ENCODE results near the gene C1orf115.
"Not testable (repeated sequence)": the region's sequence is repeated elsewhere in the genome, so short reads cannot be mapped to it uniquely, and the experiment has no call there.

Gene C1orf115

DNA sequence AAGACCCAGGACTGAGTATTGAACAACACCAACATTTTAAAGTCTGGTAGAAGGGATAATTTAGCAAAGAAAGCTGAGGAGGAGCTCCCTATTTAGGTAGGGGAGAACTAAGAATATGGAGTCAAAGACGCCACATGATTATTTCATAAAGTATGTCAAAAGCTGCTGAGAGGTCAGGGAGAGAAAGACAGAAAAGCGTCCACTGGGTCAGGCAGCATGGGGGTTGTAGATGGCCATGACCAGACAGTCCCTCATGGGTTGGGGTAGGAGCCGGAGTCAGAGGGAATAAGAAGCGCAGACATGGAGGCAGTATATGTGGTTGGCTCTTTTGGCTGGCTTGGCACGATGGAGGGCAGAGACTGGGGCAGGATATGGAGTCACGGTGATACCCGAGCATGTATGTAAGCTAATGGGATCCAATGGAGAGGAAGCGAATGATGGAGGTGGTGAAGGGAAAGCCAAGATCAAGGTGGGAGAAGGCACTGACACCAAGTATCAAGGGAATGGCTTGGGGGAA lies 4.8 kb downstream of the C1orf115 start:
- DNase-seq (ENCODE audit: low read depth in 2 of 2), result no peak

DNA sequence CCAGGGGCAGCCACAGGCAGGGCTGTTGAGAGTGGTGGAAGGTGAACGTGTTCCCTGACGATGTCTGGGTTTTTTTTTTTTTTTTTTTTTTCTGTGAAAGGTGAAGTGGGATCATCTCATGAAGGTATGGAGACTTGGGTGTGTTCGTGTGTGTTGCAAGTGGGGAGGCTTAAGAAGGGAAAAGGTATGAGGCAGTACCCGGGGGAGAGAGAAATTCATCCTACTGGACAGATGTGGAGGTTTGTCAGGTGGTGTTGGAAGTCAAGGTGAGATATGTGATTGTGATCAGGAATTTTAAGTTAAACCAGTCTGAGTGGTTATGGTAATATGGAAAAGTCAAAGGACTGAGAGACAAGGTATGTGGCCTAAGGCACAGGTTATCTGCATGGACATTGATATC lies 5.3 kb downstream of the C1orf115 start:
- DNase-seq (ENCODE audit: low read depth in 2 of 2), result no peak

DNA sequence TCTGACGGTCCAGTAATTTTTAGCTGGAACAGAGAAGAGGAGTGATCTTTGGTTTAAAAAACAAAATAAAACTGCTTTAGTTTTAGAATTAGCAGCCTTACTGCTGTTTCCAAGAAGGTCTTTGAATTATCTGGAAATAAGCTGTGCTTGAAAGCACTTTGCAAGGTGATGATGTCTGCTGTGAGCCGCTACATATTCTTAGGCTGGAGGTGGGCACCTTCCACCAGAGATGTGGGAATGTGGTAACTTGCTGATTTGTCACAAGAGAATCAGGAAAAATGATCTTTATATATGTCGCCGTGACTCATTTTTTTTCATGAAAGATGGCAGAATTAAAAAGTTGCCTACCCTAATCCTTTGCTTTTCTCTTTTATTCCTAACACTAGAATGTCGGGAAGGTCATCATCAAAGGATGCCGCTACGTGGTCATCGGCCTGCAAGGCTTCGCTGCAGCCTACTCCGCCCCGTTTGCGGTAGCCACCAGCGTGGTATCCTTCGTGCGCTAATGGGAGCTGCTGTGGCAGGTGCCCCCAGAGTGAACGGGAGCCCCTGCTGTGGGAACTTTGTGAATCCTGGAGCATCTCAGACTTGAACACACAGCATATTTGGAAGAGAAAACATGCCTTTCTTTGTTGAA lies 6.2 kb downstream of the C1orf115 start:
- no peak for DNase-seq (ENCODE audit: low read depth in 2 of 2)

DNA sequence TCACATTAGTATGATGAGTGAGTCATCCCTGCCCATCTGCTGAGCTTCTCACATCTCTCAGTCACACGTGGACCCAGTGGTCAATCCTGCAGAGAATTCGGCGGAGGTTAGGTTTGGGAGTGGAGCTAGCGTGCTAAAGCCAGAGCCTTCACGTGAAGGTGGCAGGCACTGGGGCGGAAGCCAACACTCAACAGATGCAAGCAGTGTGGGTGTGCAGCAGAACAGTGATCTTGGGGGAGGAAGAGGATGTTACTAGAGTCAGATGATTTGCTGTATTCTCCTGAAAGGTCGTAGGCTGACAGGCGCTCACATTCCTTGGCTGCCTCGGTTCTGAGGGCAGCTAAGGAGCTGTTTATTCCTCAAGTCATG lies 6.7 kb downstream of the C1orf115 start:
- DNase-seq (ENCODE audit: low read depth in 2 of 2), result no peak

DNA sequence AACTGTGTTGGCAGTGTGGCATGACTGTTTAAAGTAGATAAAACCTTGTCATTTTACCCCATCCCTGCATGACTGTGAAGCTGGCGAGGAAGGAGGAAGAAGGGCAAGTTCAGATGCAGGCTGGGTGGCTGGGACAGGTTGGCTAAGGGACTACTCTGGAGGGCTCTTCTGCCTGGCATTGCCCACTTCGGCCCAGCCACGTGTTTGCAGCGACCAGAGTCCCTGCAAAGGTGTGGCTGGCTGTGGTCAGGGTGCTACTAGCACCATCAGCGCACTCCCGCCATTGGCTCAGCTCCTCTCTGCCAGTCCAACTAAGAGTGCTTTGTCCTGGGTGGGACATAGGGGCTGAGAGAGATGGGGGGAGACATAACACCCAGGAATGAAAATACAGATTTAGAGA lies 7.2 kb downstream of the C1orf115 start:
- DNase-seq (ENCODE audit: low read depth in 2 of 2), result no peak

DNA sequence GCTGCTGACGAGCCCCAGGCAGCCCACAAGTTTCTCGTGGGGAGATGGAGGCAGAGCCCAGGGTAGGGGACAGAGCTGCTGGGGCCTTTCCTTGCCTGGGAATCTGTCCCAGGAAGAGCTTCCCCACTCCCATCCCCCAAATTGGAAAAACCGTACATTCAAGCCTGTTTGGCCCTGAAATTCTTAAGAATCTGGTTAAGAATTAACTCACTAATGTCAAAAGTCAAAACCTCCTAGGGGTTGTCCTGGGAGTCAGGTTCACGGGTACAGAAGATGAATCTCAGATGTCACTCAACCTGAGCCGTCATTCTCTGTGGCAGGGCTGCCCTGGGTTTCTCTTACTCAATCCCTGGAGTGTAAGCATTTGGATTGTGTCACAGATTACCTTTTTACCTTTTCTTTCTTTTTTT lies 8.4 kb downstream of the C1orf115 start:
- no peak for DNase-seq (ENCODE audit: low read depth in 2 of 2)

DNA sequence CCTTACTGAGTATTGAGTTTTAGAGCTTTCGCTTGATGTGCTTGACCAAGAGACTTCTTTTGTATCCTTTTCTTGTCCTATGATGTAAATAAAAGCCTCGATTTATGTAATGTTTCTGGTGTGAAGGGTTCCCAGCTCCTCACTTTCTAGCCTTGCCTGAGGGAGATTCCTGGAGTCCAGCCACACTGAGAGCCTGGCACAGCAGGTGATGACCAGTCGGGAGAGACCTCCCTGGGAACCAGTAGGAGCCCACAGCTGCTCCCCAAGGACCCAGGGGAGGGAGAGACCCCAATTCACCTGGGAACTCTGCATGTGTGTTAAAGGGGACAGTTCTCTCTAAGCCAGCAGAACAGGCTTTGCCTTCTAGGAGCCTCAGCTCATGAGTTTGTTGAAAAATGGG lies 8.9 kb downstream of the C1orf115 start:
- DNase-seq (ENCODE audit: low read depth in 2 of 2), result no peak

DNA sequence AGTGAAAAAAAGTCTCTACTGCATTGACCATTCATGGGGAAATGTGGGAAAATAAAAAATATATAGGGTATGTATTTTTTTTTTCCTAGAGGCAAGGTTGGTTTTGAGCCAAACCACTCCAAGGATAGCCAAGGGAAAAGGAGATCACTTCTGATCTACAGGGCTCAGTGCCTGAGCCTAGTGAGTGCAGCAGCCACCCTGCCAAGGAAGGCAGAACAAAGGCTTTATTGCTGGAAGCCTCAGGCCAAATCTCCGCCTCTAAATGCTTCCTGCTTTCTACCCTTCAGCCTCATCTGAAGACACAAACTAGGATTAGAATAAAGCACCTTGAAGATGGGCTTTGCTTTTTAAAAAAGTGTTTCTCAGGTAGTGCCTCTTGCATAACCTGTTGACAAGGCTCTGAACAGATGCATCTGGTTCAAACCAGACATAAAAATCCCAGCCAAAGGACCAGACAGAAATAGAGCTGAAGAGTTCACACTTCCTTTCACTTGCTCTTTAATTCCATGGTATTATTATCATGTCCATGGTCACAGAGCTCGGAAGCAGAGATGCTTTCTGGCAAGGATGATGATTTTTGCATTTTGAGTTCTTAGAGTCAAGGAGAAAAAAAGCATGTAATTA lies 10.5 kb downstream of the C1orf115 start:
- DNase-seq (ENCODE audit: low read depth in 2 of 2), result no peak

DNA sequence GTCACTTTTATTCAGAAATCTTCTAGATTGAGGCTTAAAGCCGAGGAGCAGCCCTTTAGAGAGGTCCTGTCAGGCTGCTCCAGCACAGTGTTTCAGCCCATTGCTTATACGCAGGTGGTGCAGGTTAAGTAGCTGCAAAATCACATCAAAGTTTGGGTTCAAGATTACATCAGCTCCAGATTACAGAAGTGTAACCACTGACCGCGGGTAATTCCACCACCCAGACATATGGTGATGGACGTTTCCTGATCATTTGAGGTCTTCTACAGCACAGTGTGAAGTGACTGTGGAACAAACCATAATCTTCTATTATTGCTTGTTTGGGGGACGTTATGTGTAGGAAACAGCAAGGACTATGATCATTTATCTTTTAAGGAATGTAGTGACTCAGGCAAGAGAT lies 11.8 kb downstream of the C1orf115 start:
- no peak for DNase-seq (ENCODE audit: low read depth in 2 of 2)

DNA sequence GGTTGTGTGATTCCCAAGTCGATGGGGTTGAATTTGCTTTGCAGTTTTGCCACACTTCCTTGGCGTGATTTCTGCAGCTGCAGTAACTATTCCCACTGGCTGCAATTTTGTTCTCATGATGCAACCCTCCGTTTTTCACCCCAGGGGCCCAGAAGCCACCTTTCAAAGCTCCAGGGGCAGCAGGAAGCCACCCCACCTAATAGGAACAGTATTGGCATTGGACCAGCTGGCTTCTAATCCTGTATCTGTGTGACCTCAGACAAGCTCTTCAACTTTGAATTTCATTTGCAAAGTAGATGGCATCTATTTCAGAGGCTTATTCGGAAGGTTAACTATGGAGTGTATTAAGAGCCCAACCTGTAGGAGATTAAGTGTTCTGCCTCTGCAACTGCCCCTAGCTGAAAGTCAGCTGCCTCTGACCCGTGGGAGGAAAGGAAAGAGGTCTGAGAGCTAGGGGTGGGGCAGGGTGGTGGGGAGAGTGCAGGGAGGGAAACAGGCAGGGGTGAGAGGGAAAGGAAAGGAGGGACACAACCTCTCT lies 12.6 kb downstream of the C1orf115 start:
- DNase-seq (ENCODE audit: low read depth in 2 of 2), result no peak

DNA sequence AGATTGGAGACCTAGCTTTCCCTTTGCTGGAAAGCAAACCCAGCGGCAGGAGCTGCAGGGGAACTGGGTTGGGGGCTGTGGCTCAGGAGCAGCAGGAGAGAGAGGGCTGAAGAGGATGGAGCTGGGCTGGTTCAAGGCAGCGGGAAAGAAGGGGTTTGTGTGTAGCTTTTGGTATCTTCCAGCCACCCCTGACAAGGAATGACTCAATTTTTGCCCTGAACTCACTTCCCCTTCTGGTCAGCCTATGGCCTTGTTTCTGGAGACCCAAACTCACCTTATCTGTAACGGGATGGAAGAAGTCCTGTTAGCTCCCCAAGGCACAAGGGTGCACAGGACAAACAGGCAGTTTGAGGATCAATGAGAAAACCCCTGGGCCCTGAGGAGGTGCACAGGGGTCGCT lies 13.1 kb downstream of the C1orf115 start:
- no peak for DNase-seq (ENCODE audit: low read depth in 2 of 2)

DNA sequence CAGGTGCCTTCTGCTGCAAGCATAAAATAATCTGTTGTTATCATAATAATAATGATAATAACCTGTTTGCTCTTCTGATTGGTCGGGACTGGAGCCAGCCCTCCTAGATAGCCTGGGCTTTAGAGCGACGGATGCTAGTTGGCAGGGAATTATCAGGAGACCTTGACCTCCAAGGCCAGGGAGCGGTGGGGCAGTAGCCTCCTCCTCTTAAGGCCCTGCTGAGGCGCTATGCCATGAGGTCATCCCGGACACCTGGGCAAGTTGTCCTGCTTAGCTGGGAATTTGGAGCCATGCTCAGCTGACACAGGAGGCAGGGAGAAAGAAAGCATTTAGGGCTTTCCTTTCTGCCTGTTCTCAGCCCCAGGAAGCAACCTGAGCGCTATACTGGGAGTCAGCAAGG lies 15.6 kb downstream of the C1orf115 start:
- no peak for DNase-seq (ENCODE audit: low read depth in 2 of 2)

DNA sequence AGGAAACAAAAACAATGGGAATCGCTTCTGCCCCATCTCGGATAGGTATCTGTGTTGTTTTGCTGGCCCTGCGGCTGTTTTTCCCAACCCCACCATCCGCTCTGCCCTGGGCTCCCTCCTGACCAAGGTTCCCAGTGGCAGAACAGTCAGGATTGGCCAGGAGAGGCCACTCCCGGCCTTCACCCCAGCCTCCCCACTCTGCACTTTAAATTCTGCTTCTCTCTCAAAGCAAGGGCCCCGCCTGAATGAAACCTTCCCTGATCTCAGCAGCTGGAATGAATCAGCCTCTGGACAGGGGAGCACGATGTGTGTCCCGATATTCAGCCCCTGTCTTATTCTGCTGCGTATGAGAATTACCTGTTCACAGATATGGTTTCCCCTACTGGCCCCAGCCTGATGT lies 16.3 kb downstream of the C1orf115 start:
- no peak for DNase-seq (ENCODE audit: low read depth in 2 of 2)

DNA sequence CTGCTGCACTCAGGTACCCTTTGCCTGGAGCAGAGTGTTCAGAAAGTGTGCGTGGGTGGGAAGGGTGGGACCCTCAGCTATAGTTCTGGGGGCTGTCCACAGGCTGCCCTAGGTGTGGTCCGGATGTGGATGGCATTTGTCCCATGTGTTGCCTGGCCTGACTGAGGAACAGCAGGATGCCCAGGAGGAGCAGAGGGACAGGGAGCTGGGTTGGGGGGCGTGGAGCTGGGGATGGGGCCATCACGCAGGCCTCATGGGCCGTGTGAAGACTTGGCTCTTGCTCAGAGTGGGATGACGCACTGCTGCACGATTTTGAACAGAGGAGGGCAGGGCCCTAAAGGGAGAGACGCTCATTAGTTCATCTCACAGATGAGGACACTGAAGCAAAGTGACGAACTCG lies 17.0 kb downstream of the C1orf115 start:
- no peak for DNase-seq (ENCODE audit: low read depth in 2 of 2)

DNA sequence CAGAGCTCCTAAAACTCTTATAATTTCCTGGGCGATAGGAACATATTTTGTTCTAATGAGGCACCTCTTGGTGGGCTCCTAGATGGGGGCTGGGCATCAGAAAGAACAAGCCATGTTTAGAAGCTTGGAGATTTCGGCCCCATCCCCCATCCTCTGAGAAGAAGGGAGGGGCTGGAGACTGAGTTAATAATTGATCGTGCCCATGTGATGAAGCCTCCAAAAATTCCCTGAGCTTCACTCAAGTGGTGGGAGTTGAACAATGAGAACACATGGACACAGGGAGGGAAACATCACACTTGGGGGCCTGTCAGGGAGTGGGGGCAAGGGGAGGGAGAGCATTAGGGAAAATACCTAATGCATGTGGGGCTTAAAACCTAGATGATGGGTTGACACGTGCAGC lies 18.1 kb downstream of the C1orf115 start:
- no peak for DNase-seq (ENCODE audit: low read depth in 2 of 2)

DNA sequence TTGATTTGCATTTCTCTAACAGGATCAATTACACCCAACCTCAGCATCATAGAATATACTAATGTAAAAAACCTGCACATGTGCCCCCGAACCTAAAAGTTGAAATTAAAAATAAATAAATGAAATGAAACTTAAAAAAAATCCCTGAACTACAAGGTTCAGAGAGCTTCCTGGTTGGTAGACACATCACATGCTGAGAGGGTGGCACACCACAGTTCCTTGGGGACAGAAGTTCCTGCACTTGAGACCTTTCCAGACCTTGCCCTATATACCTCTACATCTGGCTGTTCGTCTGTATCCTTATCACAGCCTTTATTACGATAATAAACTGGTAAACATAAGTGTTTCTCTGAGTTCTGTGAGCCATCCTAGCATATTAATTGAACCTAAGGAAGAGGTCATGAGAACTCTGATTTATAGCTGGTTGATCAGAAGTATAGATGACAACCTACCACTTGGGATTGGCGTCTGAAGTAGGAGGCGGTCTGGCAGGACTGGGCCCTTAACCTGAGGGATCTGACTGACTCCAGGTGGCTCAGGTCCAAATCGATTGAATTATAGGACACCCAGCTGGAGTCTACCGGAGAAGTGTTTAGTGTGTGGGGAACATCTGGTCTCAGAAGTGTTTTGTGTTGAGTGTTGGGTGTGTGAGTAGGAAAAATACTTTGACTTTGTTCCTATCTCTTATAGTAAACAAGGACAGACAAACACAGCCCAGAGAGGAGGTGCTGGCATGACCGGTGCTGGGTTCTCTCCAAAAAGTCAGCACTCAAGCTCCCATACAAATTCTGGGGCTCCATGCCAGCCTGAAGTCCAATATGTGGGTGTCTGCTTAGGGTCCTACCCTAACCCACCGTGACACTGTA lies 19.0 kb downstream of the C1orf115 start:
- DNase-seq (ENCODE audit: low read depth in 2 of 2), result no peak

DNA sequence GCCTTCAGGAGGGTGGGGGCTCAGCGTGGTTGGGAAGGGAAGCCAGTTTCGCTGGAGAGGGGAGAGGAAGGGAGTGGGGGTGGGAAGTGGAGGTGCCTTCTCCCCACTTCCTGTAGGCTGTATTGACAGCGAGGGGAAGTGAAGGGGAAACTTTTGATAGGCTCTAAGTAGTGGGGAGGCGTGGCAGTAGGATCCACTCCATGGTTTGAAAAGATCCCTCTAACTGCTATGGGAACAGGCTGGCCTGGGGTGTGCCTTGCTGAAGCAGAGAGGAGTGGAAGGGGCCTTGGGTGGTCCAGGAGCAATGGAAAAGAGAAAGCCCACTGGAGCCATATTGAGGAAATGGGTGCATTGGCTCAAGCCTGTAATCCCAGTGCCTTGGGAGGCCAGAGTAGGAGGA lies 20.2 kb downstream of the C1orf115 start:
- no peak for DNase-seq (ENCODE audit: low read depth in 2 of 2)

DNA sequence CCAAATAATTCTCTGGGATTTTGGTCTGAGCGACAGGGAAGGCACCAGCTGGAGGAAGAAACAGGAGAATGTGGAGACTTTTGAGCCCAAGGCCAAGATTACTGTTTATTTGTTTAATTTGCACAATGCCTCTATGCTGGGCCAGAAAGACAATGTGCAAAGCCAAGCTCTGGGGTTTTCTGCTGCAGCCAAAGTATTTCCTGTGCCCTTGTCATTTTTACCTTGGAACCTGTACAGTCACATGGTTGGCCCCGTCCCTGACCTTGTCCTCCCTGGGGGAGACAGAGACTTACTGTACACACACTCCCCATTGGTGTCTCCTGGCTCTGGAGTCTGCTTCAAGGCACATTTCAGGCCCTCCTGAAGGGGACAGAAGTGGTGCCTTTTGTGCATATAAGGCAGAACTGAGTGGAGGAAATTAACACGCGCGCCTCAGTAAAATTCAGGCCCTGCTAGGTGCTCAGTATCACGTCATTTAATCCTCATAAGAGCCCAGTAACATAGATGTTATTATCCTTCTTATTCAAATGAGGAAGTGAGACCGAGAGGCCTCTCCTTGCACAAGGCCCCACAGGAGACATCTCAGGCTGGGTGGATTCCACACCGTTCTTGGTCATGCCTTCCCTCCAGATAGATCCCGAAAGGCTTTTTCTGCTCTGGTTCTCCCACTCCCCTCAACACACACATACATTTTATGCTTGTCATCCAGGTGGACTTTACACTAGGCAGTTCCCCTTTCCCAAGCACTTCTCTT lies 21.1 kb downstream of the C1orf115 start:
- DNase-seq (ENCODE audit: low read depth in 2 of 2), result no peak

DNA sequence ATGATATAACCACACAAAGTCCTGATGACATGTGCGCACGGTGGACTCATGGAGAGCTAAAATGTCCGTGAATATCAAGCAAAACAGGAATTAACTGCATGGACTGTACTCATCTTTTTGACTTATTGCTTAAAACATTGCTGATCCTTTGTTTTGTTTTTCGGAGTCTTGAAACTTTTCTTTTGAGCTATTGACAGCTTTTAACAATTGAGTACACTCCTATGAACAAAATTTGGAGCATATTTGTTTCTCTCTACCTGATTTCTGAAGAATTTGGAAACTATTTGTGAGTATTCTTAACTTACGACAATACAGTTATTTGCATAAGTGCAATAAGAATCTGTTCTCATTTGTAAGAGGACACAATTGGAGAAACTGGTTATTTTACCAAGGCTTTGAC lies 25.8 kb downstream of the C1orf115 start:
- DNase-seq (ENCODE audit: low read depth in 2 of 2), result not testable (repeated sequence)

DNA sequence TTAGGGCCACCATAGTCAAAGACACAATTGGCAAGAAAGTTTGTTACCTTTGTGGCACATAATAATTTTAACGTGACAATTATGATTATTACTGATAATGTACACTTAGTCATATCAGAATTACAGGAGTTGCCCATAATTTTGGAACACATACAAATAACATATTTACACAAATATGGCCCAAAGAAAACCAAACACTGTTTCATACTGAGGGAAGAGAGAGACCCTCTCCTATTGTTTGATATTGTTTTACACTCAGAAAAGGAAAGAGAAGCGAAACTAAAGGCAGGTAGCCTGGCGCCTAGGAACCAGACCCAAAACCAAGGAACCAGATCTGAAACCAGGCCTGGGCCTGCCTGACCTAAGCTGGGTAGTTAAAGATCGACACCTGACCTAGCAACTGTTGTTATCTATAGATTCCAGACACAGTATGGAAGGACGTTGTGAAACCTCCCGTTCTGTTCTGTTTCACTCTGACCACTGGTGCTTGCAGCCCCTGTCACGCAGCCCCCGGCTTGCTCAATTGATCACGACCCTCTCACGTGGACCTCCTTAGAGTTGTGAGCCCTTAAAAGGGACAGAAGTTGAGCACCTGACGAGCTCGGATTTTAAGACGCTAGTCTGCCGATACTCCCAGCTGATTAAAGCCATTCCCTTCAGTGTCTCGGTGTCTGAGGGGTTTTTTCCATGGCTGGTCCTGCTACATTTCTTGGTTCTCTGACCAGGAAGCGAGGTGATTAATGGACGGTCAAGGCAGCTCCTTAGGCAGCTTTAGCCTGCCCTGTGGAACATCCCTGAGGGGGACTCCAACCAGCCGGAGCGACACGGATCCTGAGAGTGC lies 27.9 kb downstream of the C1orf115 start:
- no peak for DNase-seq (ENCODE audit: low read depth in 2 of 2)

DNA sequence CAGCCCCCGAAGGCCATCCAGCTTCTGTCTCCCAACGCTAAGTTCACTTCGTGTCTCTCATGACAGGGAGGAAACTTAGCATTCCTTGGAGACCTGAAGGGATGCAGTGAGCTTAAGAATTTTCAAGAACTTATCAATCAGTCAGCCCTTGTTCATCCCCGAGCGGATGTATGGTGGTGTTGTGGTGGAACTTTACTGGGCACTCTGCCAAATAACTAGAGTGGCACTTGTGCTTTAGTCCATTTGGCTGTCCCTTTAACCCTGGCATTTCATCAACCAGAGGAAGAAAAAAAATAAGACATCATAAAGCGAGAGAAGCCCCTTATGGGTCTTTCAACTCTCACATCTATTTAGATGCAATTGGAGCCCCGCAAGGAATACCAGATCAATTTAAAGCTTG lies 31.1 kb downstream of the C1orf115 start:
- DNase-seq (ENCODE audit: low read depth in 2 of 2), result not testable (repeated sequence)
